Cardiac septum (tissue), 1 donor: ENCODE data around the gene BIRC2. TPM values are rescaled to one million over a fixed set of nuclear protein-coding genes. Genes with fewer than 3 reads are reported as not detected.
"Not testable (repeated sequence)": the region's sequence is repeated elsewhere in the genome, so short reads cannot be mapped to it uniquely, and the experiment has no call there.

Experiments used
- DNase-seq: peaks from one replicate; pipeline ENCODE4 v3.0.0-alpha.2; 2020; ENCODE audit warnings: low spot score
- intact Hi-C: fragments of 100-400 bp; cut with DNase I; formaldehyde crosslinking; loops from one replicate; pipeline ENCODE4 v1.14.0; 2022
- total RNA-seq: library from RNA; stranded (reverse); fragmentation: NEBNext Ultra II Directional; extraction: Animal tissue kit (Norgen Biotek cat#: 25700); gene quantifications from one replicate; pipeline ENCODE4 v1.2.1, GENCODE V29; 2021
- donor health status: DM: no; HTN: no; CAD: no.

BIRC2 gene
- total RNA-seq, 1 donor from 2014 or later = 31.5 TPM

DNA sequence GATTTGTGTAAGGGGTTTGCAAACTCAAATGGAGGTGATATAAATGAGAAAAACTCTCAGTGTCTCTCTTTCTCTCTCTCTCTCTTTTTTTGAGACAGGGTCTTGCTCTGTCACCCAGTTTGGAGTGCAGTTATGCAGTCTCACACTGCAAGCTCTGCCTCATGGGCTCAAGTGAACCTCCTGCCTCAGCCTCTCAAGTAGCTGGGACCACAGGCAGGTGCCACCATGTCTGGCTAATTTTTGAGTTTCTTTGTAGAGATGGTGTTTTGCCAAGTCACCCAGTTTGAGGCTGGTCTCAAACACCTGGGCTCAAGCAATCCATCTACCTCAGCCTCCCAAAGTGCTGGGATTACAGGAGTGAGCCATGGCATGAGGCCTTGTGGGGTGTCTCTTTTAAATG is 26.8 kb upstream of the BIRC2 start:
- no peak for DNase-seq
- intact Hi-C loops = no loop called here

DNA sequence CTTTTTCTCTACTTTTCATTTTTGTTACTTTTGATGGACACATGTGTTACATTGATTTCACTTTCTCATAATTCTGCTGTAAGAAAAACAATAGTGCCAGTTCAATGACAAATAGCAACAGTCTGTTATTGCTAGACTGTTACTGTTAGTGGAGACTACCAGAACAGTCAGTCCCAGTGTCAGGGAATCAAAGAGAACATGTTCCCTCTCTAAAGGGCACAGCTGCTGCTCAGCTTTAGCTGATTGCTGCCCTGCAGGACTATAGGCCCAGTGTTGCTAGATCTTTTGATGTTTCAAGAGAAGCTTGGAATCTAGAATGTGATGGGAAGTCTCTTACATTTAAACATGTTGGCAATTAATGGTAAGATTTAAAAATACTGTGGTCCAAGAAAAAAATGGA is 26.3 kb upstream of the BIRC2 start:
- DNase-seq = no peak
- intact Hi-C loops = no loop called here

DNA sequence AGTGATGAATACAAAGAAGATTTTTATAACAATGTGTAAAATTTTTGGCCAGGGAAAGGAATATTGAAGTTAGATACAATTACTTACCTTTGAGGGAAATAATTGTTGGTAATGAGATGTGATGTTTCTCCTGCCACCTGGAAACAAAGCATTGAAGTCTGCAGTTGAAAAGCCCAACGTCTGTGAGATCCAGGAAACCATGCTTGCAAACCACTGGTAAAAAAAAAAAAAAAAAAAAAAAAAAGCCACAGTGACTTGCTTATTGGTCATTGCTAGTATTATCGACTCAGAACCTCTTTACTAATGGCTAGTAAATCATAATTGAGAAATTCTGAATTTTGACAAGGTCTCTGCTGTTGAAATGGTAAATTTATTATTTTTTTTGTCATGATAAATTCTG is 24.5 kb upstream of the BIRC2 start:
- no peak for DNase-seq
- intact Hi-C loops = no loop called here

- DNase-seq = no peak
- intact Hi-C loops = no loop called here
These were observed 23.3 kb upstream of the BIRC2 start for GRCh38 chr11:102323542-102324251.

DNA sequence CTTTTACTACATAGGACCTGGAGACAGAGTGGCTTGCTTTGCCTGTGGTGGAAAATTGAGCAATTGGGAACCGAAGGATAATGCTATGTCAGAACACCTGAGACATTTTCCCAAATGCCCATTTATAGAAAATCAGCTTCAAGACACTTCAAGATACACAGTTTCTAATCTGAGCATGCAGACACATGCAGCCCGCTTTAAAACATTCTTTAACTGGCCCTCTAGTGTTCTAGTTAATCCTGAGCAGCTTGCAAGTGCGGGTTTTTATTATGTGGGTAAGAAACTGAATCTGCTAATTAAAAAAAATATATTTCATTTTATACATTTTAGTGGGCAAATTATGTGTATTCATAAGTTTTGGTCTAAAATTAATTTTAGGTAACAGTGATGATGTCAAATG is 21.9 kb upstream of the BIRC2 start:
- intact Hi-C loops = no loop called here
- no peak for DNase-seq

- DNase-seq = no peak
- intact Hi-C loops = no loop called here
These were observed 18.3 kb upstream of the BIRC2 start for GRCh38 chr11:102328748-102329147.

DNA sequence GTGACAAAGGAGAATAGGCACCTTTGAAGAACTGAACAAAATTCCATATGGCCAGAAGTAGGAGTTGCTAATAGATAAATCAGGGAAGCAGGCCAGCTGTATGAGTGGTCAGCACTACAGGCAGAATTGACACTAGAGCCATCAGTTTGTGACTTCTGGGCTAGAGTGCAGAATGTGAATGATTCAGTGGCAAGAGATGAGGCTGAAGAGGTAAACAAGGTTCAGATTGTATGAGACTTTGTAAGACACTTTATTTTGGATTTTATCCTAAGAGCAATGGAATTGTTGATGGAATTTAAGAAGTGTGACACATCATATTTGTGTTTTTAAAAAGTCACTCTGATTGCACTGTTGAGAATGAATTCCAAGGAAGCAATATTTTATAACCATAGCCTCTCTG is 16.8 kb upstream of the BIRC2 start:
- no peak for DNase-seq

GRCh38 chr11:102331341-102331740 is 15.7 kb upstream of the BIRC2 start:
- DNase-seq = no peak
- intact Hi-C loops = no loop called here

More for the DNA sequence above, 16.8 kb upstream of the BIRC2 start:
- intact Hi-C loops = no loop called here

- intact Hi-C loops = no loop called here
- no peak for DNase-seq
These were observed 14.4 kb upstream of the BIRC2 start for GRCh38 chr11:102332611-102332994.

- no peak for DNase-seq
- intact Hi-C loops = no loop called here
These were observed 8.5 kb upstream of the BIRC2 start for GRCh38 chr11:102338479-102339010.

GRCh38 chr11:102341311-102341710 is 5.7 kb upstream of the BIRC2 start:
- intact Hi-C loops = loop anchor here (2.0 to 5.0 kb wide), 2 partner anchors 54 to 153 kb away; no protein-coding TSS in a partner anchor
- not testable (repeated sequence) for DNase-seq

GRCh38 chr11:102341844-102342318 is 5.1 kb upstream of the BIRC2 start:
- DNase-seq = no peak
- intact Hi-C loops = loop anchor here (2.0 to 5.0 kb wide), 2 partner anchors 55 to 153 kb away; no protein-coding TSS in a partner anchor

GRCh38 chr11:102343809-102344208 is 3.2 kb upstream of the BIRC2 start:
- intact Hi-C loops = loop anchor here (5.0 kb wide), 1 partner anchor 57 kb away; no protein-coding TSS in a partner anchor

DNA sequence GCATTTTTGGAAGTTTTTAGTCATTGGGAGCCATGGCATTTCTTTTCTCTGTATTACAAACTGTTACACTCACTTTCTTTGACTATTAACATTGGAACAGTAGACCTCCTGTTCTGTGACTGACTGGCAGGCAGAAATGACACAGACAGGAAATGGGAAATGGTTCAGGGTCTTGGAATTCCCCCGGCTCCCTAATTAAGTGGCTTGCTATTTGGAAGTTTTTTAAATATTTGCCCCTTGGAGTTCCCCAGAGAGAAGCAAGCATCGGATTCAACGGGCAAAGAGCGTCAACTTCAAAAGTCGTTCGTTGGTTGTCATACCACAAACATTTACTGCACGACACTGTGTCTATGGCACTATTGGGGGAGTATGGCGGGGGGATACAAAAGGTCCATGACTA is 1.1 kb upstream of the BIRC2 start:
- DNase-seq = no peak
- intact Hi-C loops = loop anchor here (2.0 to 5.0 kb wide), 2 partner anchors 107 to 234 kb away; partner anchors contain the start of genes TMEM123 and YAP1

More at GRCh38 chr11:102343809-102344208, 3.2 kb upstream of the BIRC2 start:
- no peak for DNase-seq

DNA sequence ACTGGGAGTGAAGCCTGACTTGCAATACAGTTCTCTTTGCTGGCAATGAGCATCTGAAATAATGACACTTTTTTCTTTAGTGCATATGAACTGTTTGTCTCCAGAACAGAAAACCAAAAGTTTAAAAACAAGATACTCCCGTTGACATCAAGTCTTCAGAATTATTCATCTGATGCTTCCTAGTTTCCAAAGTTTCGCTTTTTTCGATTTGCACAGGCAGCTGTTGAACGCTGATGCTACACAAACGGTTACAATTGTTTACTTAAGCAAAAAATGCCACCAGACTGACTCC is 612 bp upstream of the BIRC2 start:
- intact Hi-C loops = loop anchor here (2.0 to 5.0 kb wide), 2 partner anchors 106 to 234 kb away; partner anchors contain the start of genes TMEM123 and YAP1
- no peak for DNase-seq

GRCh38 chr11:102347462-102348370 is 702 bp downstream of the BIRC2 start:
- DNase-seq = no peak
- intact Hi-C loops = loop anchor here (2.0 to 5.0 kb wide), 2 partner anchors 105 to 235 kb away; partner anchors contain the start of genes TMEM123 and YAP1

- DNase-seq = no peak
- intact Hi-C loops = no loop called here
These were observed 10.1 kb downstream of the BIRC2 start for GRCh38 chr11:102357116-102357515.

- DNase-seq = no peak
- intact Hi-C loops = no loop called here
These were observed 12.4 kb downstream of the BIRC2 start for GRCh38 chr11:102359372-102359771.

DNA sequence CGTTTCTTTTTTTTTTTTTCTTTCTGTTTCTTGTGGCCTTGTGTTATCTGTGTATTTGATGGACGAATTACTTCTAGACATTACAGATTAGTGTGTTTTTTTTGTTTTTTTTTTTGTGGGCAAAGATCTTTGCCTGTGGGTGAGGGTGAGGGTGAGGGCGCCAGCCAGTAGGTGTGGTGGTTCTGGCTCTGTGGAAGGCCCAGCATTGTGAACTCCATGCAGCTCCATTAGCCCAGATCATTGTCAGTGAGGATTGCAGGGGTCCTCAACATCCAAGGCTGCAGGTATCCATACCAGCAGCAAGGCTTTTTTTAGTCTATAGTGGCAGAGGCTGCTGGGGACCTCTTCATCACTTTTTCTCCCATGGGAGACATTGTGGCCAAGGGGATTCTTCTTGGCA is 13.7 kb downstream of the BIRC2 start:
- intact Hi-C loops = no loop called here
- DNase-seq = no peak
